ENCODE measurements around the gene CDK5. TPM values are rescaled to one million over a fixed set of nuclear protein-coding genes. Genes with fewer than 3 reads are reported as not detected.
"Not testable (repeated sequence)": the region's sequence is repeated elsewhere in the genome, so short reads cannot be mapped to it uniquely, and the experiment has no call there.

CDK5 gene
- polyA plus RNA-seq, 2 donors, result 5.2 to 9.7 TPM

GRCh38 chr7:151048911-151049463 lies 8.7 kb downstream of the CDK5 start:
- no peaks in the 10 kb centered on the region for H3K27me3 ChIP-seq (ENCODE audit: control insufficient read depth in 1 of 2, insufficient read depth in 2 of 2, low read length in 2 of 2)

GRCh38 chr7:151047976-151048815 lies 9.5 kb downstream of the CDK5 start, which contains the start of gene ASIC3:
Gene ASIC3 (plus strand): TSS chr7:151048531. CDS start chr7:151048886, 355 bp downstream.
- peaks cover 2 to 16% of the 10 kb centered on the region in 2 donors for H3K36me3 ChIP-seq (ENCODE audit: control insufficient read depth in 2 of 2, insufficient read depth in 2 of 2, low read length in 1 of 2)
- H3K27ac ChIP-seq (ENCODE audit: low read depth in 2 of 2, low read length in 1 of 2), result no peak within 1 kb of the TSS
- WGBS, 2 donors, result 79 to 80% methylated on average over 22 of the region's 22 CpGs
- H3K4me1 ChIP-seq (ENCODE audit: control insufficient read depth in 2 of 2, insufficient read depth in 2 of 2, low read length in 1 of 2), result peaks cover 4 to 7% of the 10 kb centered on the region in 2 donors
- H3K9me3 ChIP-seq (ENCODE audit: control insufficient read depth in 2 of 2, insufficient read depth in 1 of 2, low read depth in 1 of 2, low read length in 1 of 2), result no peaks in the 10 kb centered on the region
- no peak within 1 kb of the TSS for H3K4me3 ChIP-seq (ENCODE audit: low read depth in 1 of 2, low read length in 2 of 2)
- H3K27me3 ChIP-seq (ENCODE audit: control insufficient read depth in 1 of 2, insufficient read depth in 2 of 2, low read length in 2 of 2), result no peaks in the 10 kb centered on the region

More at GRCh38 chr7:151048911-151049463, 8.7 kb downstream of the CDK5 start:
- 89 to 94% methylated on average over 37 to 38 of the region's 38 CpGs for WGBS, 2 donors
- Histone ChIP-seq H3K36me3 (ENCODE audit: control insufficient read depth in 2 of 2, insufficient read depth in 2 of 2, low read length in 1 of 2) (peaks cover 2 to 17% of the 10 kb centered on the region in 2 donors), H3K4me1 (ENCODE audit: control insufficient read depth in 2 of 2, insufficient read depth in 2 of 2, low read length in 1 of 2) (peaks cover 4 to 7% of the 10 kb centered on the region in 2 donors), H3K9me3 (ENCODE audit: control insufficient read depth in 2 of 2, insufficient read depth in 1 of 2, low read depth in 1 of 2, low read length in 1 of 2) (no peaks in the 10 kb centered on the region), H3K27ac (ENCODE audit: low read depth in 2 of 2, low read length in 1 of 2) (no peak overlapping the region), H3K4me3 (ENCODE audit: low read depth in 1 of 2, low read length in 2 of 2) (no peak overlapping the region)

GRCh38 chr7:151046603-151047573 lies 10.8 kb downstream of the CDK5 start:
- no peak overlapping the region for H3K4me3 ChIP-seq (ENCODE audit: low read depth in 1 of 2, low read length in 2 of 2)
- no peaks in the 10 kb centered on the region for H3K27me3 ChIP-seq (ENCODE audit: control insufficient read depth in 1 of 2, insufficient read depth in 2 of 2, low read length in 2 of 2)
- peaks cover 4 to 7% of the 10 kb centered on the region in 2 donors for H3K4me1 ChIP-seq (ENCODE audit: control insufficient read depth in 2 of 2, insufficient read depth in 2 of 2, low read length in 1 of 2)
- H3K27ac ChIP-seq (ENCODE audit: low read depth in 2 of 2, low read length in 1 of 2), result no peak overlapping the region
- H3K9me3 ChIP-seq (ENCODE audit: control insufficient read depth in 2 of 2, insufficient read depth in 1 of 2, low read depth in 1 of 2, low read length in 1 of 2), result no peaks in the 10 kb centered on the region
- H3K36me3 ChIP-seq (ENCODE audit: control insufficient read depth in 2 of 2, insufficient read depth in 2 of 2, low read length in 1 of 2), result peaks cover 5 to 19% of the 10 kb centered on the region in 2 donors
- WGBS, 2 donors, result 28 to 39% methylated on average over 14 of the region's 14 CpGs

- Histone ChIP-seq H3K4me1 (ENCODE audit: control insufficient read depth in 2 of 2, insufficient read depth in 2 of 2, low read length in 1 of 2) (peaks cover 2 to 7% of the 10 kb centered on the region in 2 donors), H3K4me3 (ENCODE audit: low read depth in 1 of 2, low read length in 2 of 2) (no peak overlapping the region), H3K27me3 (ENCODE audit: control insufficient read depth in 1 of 2, insufficient read depth in 2 of 2, low read length in 2 of 2) (no peaks in the 10 kb centered on the region), H3K36me3 (ENCODE audit: control insufficient read depth in 2 of 2, insufficient read depth in 2 of 2, low read length in 1 of 2) (peaks cover 5 to 19% of the 10 kb centered on the region in 2 donors), H3K9me3 (ENCODE audit: control insufficient read depth in 2 of 2, insufficient read depth in 1 of 2, low read depth in 1 of 2, low read length in 1 of 2) (no peaks in the 10 kb centered on the region), H3K27ac (ENCODE audit: low read depth in 2 of 2, low read length in 1 of 2) (no peak overlapping the region)
- WGBS, 2 donors, result 75 to 82% methylated on average over 9 of the region's 9 CpGs
Observed at GRCh38 chr7:151045967-151046366, 11.7 kb downstream of the CDK5 start.

GRCh38 chr7:151045262-151045661 lies 12.4 kb downstream of the CDK5 start:
- Histone ChIP-seq H3K27me3 (ENCODE audit: control insufficient read depth in 1 of 2, insufficient read depth in 2 of 2, low read length in 2 of 2) (no peaks in the 10 kb centered on the region), H3K4me3 (ENCODE audit: low read depth in 1 of 2, low read length in 2 of 2) (no peak overlapping the region), H3K27ac (ENCODE audit: low read depth in 2 of 2, low read length in 1 of 2) (no peak overlapping the region), H3K4me1 (ENCODE audit: control insufficient read depth in 2 of 2, insufficient read depth in 2 of 2, low read length in 1 of 2) (peaks cover 0 to 5% of the 10 kb centered on the region in 2 donors), H3K9me3 (ENCODE audit: control insufficient read depth in 2 of 2, insufficient read depth in 1 of 2, low read depth in 1 of 2, low read length in 1 of 2) (no peaks in the 10 kb centered on the region), H3K36me3 (ENCODE audit: control insufficient read depth in 2 of 2, insufficient read depth in 2 of 2, low read length in 1 of 2) (peaks cover 5 to 19% of the 10 kb centered on the region in 2 donors)
- WGBS, 2 donors, result 85 to 88% methylated on average over 11 of the region's 11 CpGs

- no peaks in the 10 kb centered on the region for H3K27me3 ChIP-seq (ENCODE audit: control insufficient read depth in 1 of 2, insufficient read depth in 2 of 2, low read length in 2 of 2)
- H3K4me3 ChIP-seq (ENCODE audit: low read depth in 1 of 2, low read length in 2 of 2), result no peak overlapping the region
- peaks cover 3 to 5% of the 10 kb centered on the region in 2 donors for H3K4me1 ChIP-seq (ENCODE audit: control insufficient read depth in 2 of 2, insufficient read depth in 2 of 2, low read length in 1 of 2)
- 92 to 93% methylated on average over 19 to 20 of the region's 20 CpGs for WGBS, 2 donors
- peaks cover 5 to 19% of the 10 kb centered on the region in 2 donors for H3K36me3 ChIP-seq (ENCODE audit: control insufficient read depth in 2 of 2, insufficient read depth in 2 of 2, low read length in 1 of 2)
- no peak overlapping the region for H3K27ac ChIP-seq (ENCODE audit: low read depth in 2 of 2, low read length in 1 of 2)
- no peaks in the 10 kb centered on the region for H3K9me3 ChIP-seq (ENCODE audit: control insufficient read depth in 2 of 2, insufficient read depth in 1 of 2, low read depth in 1 of 2, low read length in 1 of 2)
Observed at GRCh38 chr7:151043959-151044358, 13.7 kb downstream of the CDK5 start.

- peaks cover 5 to 19% of the 10 kb centered on the region in 2 donors for H3K36me3 ChIP-seq (ENCODE audit: control insufficient read depth in 2 of 2, insufficient read depth in 2 of 2, low read length in 1 of 2)
- not testable (repeated sequence) for H3K27ac ChIP-seq (ENCODE audit: low read depth in 2 of 2, low read length in 1 of 2); H3K4me3 ChIP-seq (ENCODE audit: low read depth in 1 of 2, low read length in 2 of 2); H3K4me1 ChIP-seq (ENCODE audit: control insufficient read depth in 2 of 2, insufficient read depth in 2 of 2, low read length in 1 of 2); H3K27me3 ChIP-seq (ENCODE audit: control insufficient read depth in 1 of 2, insufficient read depth in 2 of 2, low read length in 2 of 2); H3K9me3 ChIP-seq (ENCODE audit: control insufficient read depth in 2 of 2, insufficient read depth in 1 of 2, low read depth in 1 of 2, low read length in 1 of 2)
- 86 to 95% methylated on average over 8 to 10 of the region's 10 CpGs for WGBS, 2 donors
Observed at GRCh38 chr7:151043449-151043848, 14.2 kb downstream of the CDK5 start.

- H3K4me1 ChIP-seq (ENCODE audit: control insufficient read depth in 2 of 2, insufficient read depth in 2 of 2, low read length in 1 of 2), result peaks cover 0 to 3% of the 10 kb centered on the region in 2 donors
- H3K27me3 ChIP-seq (ENCODE audit: control insufficient read depth in 1 of 2, insufficient read depth in 2 of 2, low read length in 2 of 2), result no peaks in the 10 kb centered on the region
- 92 to 95% methylated on average over 30 of the region's 30 CpGs for WGBS, 2 donors
- no peak overlapping the region for H3K4me3 ChIP-seq (ENCODE audit: low read depth in 1 of 2, low read length in 2 of 2)
- no peak overlapping the region for H3K27ac ChIP-seq (ENCODE audit: low read depth in 2 of 2, low read length in 1 of 2)
- H3K36me3 ChIP-seq (ENCODE audit: control insufficient read depth in 2 of 2, insufficient read depth in 2 of 2, low read length in 1 of 2), result peaks cover 7 to 30% of the 10 kb centered on the region in 2 donors
- H3K9me3 ChIP-seq (ENCODE audit: control insufficient read depth in 2 of 2, insufficient read depth in 1 of 2, low read depth in 1 of 2, low read length in 1 of 2), result no peaks in the 10 kb centered on the region
Observed at GRCh38 chr7:151040616-151041375, 16.9 kb downstream of the CDK5 start.

Measured in esophagus (tissue), 2 donors.